Measurements from ENCODE around the gene CCDC187. TPM values are rescaled to one million over a fixed set of nuclear protein-coding genes. Genes with fewer than 3 reads are reported as not detected.
A peak's percentile ranks its signal among the peaks of the same experiment; 100 is the strongest.

Gene CCDC187
- total RNA-seq, 1 donor, result not detected

DNA sequence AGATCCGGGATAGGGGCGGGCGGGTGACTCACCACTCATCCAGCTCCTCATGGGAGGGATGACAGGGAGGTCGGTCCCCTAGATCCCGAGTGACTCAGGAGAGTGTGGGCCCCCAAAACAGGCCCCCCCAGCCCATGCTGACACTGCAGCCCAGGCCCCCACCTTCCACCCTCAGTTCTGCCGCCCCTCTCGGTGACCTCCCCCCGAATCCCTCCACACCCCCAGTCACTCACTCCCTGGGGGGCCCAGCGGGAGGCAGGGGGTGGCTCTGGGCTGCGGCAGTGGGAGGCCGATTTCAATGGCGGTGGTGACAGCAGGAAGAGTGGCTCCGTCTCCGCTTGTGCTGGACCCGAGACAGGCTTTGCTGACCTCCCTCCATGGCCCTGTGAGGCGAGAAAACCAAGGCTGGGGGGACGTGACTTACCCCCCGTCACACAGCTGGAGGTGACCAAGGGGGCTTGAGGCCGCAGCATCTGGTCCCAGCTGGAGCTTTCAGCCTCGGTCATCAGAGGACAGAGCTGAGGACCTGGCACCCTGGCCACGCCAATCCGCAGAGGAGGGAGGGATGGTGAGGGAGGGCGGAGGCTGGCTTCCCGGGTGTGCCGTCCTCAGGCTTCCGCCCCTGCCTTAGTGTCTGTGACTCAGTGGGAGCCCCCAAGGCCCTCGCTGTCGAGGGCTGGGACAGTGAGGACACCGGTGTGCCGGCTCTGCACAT lies 32.4 kb upstream of the CCDC187 start:
- peak overlapping the region; percentile 23 for H3K27ac ChIP-seq (ENCODE audit: low read depth, low read length)

DNA sequence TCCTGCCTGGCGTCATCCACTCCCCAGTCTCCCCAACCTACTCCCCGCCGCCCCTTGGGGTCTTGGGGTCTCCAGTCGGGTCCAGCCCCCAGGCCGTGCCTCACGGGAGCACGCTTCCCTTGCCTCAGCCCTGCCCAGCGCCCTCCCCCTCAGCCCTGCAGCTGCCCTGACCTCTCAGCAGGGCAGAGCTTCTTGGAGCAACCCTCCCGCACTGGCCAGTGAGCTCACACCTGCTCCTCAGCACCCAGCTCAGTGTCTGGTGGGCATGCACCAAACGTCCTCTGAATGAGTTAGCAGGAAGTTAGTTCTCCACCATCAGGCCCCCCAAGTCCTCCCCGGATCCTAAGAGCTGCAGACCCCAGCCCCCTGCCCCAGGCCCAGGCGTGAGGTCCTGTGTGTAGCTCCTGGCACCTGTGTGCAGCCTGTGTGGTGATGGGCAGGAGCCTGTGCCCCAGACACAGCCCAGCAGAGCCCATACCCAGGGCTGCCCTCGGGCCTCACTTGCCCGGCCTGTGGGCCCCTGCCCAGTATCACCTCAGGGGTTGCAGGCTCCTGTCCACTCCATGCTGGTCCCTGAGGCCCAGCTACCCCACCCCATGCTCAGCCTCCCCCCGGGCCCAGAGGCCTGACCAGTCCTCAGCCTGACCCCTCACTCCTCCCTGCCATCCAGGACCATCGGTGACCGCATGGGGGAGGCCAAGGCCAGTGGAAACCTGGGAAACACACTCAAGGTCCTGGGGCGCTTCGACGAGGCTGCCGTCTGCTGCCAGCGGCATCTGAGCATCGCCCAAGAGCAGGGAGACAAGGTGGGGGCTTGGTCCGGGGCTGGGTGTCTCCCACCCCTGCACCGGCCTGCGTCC lies 31.6 kb upstream of the CCDC187 start:
- H3K36me3 ChIP-seq (ENCODE audit: insufficient read depth, low read length), result peaks cover 50% of the 10 kb centered on the region

More for the DNA sequence above, 32.4 kb upstream of the CCDC187 start:
- Histone ChIP-seq H3K4me1 (ENCODE audit: insufficient read depth, low read length) (no peaks in the 10 kb centered on the region), H2AFZ (ENCODE audit: low read length) (no peak overlapping the region), H3K27me3 (ENCODE audit: insufficient read depth, low read length) (no peaks in the 10 kb centered on the region), H3K9me3 (ENCODE audit: low read depth, low read length) (no peaks in the 10 kb centered on the region), H4K20me1 (ENCODE audit: insufficient read depth, low read length) (peaks cover 70% of the 10 kb centered on the region), H3K4me2 (ENCODE audit: insufficient read depth, low read length) (no peak overlapping the region), H3K4me3 (ENCODE audit: insufficient read depth, low read length) (no peak overlapping the region), H3K36me3 (ENCODE audit: insufficient read depth, low read length) (peaks cover 54% of the 10 kb centered on the region), H3K79me2 (ENCODE audit: insufficient read depth, low read length) (peaks cover 53% of the 10 kb centered on the region)
- DNase-seq (ENCODE audit: insufficient read length, low spot score, missing footprints), result peak; percentile 98
- TF ChIP-seq, protein P1, sequence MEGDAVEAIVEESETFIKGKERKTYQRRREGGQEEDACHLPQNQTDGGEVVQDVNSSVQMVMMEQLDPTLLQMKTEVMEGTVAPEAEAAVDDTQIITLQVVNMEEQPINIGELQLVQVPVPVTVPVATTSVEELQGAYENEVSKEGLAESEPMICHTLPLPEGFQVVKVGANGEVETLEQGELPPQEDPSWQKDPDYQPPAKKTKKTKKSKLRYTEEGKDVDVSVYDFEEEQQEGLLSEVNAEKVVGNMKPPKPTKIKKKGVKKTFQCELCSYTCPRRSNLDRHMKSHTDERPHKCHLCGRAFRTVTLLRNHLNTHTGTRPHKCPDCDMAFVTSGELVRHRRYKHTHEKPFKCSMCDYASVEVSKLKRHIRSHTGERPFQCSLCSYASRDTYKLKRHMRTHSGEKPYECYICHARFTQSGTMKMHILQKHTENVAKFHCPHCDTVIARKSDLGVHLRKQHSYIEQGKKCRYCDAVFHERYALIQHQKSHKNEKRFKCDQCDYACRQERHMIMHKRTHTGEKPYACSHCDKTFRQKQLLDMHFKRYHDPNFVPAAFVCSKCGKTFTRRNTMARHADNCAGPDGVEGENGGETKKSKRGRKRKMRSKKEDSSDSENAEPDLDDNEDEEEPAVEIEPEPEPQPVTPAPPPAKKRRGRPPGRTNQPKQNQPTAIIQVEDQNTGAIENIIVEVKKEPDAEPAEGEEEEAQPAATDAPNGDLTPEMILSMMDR (IDR thresholded peaks at IDR 0.05; ENCODE audit: extremely low read depth, low read depth, low read length), result no peak

DNA sequence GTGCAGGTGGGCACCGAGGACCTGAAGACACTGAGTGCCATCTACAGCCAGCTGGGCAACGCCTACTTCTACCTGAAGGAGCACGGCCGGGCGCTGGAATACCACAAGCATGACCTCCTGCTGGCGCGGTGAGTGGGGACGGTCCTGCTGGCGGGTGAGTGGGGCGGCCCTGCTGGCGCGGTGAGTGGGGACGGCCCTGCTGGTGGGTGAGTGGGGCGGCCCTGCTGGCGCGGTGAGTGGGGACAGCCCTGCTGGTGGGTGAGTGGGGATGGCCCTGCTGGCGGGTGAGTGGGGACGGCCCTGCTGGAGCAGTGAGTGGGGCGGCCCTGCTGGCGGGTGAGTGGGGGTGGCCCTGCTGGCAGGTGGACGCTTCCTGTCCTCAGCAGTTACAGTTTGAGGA lies 30.6 kb upstream of the CCDC187 start:
- DNase-seq (ENCODE audit: insufficient read length, low spot score, missing footprints), result no peak
- Histone ChIP-seq H3K79me2 (ENCODE audit: insufficient read depth, low read length) (peaks cover 71% of the 10 kb centered on the region), H3K4me2 (ENCODE audit: insufficient read depth, low read length) (no peak overlapping the region), H2AFZ (ENCODE audit: low read length) (no peak overlapping the region), H3K4me3 (ENCODE audit: insufficient read depth, low read length) (no peak overlapping the region), H3K36me3 (ENCODE audit: insufficient read depth, low read length) (peaks cover 43% of the 10 kb centered on the region), H3K4me1 (ENCODE audit: insufficient read depth, low read length) (peaks cover under 1% of the 10 kb centered on the region), H3K27me3 (ENCODE audit: insufficient read depth, low read length) (no peaks in the 10 kb centered on the region), H3K9me3 (ENCODE audit: low read depth, low read length) (no peaks in the 10 kb centered on the region), H4K20me1 (ENCODE audit: insufficient read depth, low read length) (peaks cover 77% of the 10 kb centered on the region), H3K27ac (ENCODE audit: low read depth, low read length) (no peak overlapping the region)
- TF ChIP-seq, protein P1 (IDR thresholded peaks at IDR 0.05; ENCODE audit: extremely low read depth, low read depth, low read length), result no peak

More for the DNA sequence above, 31.6 kb upstream of the CCDC187 start:
- H4K20me1 ChIP-seq (ENCODE audit: insufficient read depth, low read length), result peaks cover 77% of the 10 kb centered on the region
- no peaks in the 10 kb centered on the region for H3K9me3 ChIP-seq (ENCODE audit: low read depth, low read length)
- TF ChIP-seq, protein P1 (IDR thresholded peaks at IDR 0.05; ENCODE audit: extremely low read depth, low read depth, low read length), result no peak
- no peaks in the 10 kb centered on the region for H3K4me1 ChIP-seq (ENCODE audit: insufficient read depth, low read length)
- no peak overlapping the region for H3K4me2 ChIP-seq (ENCODE audit: insufficient read depth, low read length)
- H3K4me3 ChIP-seq (ENCODE audit: insufficient read depth, low read length), result no peak overlapping the region
- H3K27me3 ChIP-seq (ENCODE audit: insufficient read depth, low read length), result no peaks in the 10 kb centered on the region
- H3K79me2 ChIP-seq (ENCODE audit: insufficient read depth, low read length), result peaks cover 61% of the 10 kb centered on the region
- DNase-seq (ENCODE audit: insufficient read length, low spot score, missing footprints), result no peak
- no peak overlapping the region for H3K27ac ChIP-seq (ENCODE audit: low read depth, low read length)
- no peak overlapping the region for H2AFZ ChIP-seq (ENCODE audit: low read length)

DNA sequence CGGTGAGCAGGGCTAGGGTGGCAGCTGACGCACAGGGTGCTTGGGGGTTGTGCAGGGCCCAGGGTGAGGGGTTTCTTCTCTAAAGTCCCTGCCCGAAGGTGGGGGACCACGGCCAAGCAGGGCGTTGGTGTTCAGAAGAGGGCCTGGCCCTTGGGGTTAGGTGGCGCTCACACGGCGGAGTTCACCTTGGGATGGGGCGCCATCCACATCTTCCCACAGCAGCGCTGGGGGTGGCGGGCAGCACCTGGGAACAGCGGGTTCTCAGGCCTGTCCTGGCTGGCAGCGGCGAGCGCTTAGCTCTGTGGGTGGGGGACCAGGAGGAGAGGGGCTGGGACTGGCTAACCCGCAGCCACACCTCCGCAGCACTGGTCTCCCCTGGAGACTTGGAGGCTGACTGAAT lies 29.6 kb upstream of the CCDC187 start:
- Histone ChIP-seq H4K20me1 (ENCODE audit: insufficient read depth, low read length) (peaks cover 78% of the 10 kb centered on the region), H3K27me3 (ENCODE audit: insufficient read depth, low read length) (no peaks in the 10 kb centered on the region), H2AFZ (ENCODE audit: low read length) (no peak overlapping the region), H3K36me3 (ENCODE audit: insufficient read depth, low read length) (peaks cover 34% of the 10 kb centered on the region), H3K9me3 (ENCODE audit: low read depth, low read length) (no peaks in the 10 kb centered on the region), H3K27ac (ENCODE audit: low read depth, low read length) (no peak overlapping the region), H3K4me3 (ENCODE audit: insufficient read depth, low read length) (no peak overlapping the region), H3K79me2 (ENCODE audit: insufficient read depth, low read length) (peaks cover 81% of the 10 kb centered on the region), H3K4me1 (ENCODE audit: insufficient read depth, low read length) (peaks cover 9% of the 10 kb centered on the region), H3K4me2 (ENCODE audit: insufficient read depth, low read length) (no peak overlapping the region)
- TF ChIP-seq, protein P1 (IDR thresholded peaks at IDR 0.05; ENCODE audit: extremely low read depth, low read depth, low read length), result no peak
- DNase-seq (ENCODE audit: insufficient read length, low spot score, missing footprints), result no peak

Data from osteoblast (primary cell).